ENCODE data around the gene PHC2.

GRCh38 chr1:33392639-33393038 is 38.3 kb downstream of the PHC2 start:
- TF ChIP-seq CTCF (conservative IDR thresholded peaks at IDR 0.05) (no peak), ZFX (IDR thresholded peaks at IDR 0.05) (no peak)
